Thyroid gland (tissue), 4 donors: ENCODE measurements around the gene BCAT1.

Experiments used
- CTCF ChIP-seq, 6 experiments: fragments of 200-600 bp in 3 of 6; fragments of 450-650 bp in 3 of 6; sonication (generic) in 3 of 6; IDR thresholded peaks; one replicate each; pipeline ENCODE4 v1.5.1; 2016 to 2019; ENCODE audit warnings: antibody characterized with exemption in 6 of 6, mild to moderate bottlenecking in 2 of 6, inconsistent platforms in 1 of 6, moderate library complexity in 1 of 6
- POLR2A ChIP-seq, 2 donors: fragments of 450-650 bp; IDR thresholded peaks; one replicate each; pipeline ENCODE4 v1.6.1; 2017; ENCODE audit warnings: antibody characterized with exemption in 2 of 2, mild to moderate bottlenecking in 2 of 2, moderate library complexity in 1 of 2

- TF ChIP-seq CTCF (IDR thresholded peaks at IDR 0.05) (no peak), POLR2A (IDR thresholded peaks at IDR 0.05) (no peak)
Observed at GRCh38 chr12:24903329-24904088, 45.4 kb downstream of the BCAT1 start.
